H1 (cell line): ENCODE data around the gene AKAP12. TPM values are rescaled to one million over a fixed set of nuclear protein-coding genes. Genes with fewer than 3 reads are reported as not detected.

Experiments used
- CTCF ChIA-PET: fragments of 300-600 bp; sonication (Branson Sonifier 250); formaldehyde crosslinking; loops from one replicate; lab custom pipeline; 2021; ENCODE audit not compliant: partially characterized antibody; lab: Charles Lee
- POLR2A ChIA-PET: fragments of 300-600 bp; sonication (Branson Sonifier 250); formaldehyde crosslinking; loops from one replicate; lab custom pipeline; 2021; ENCODE audit warnings: inconsistent platforms; ENCODE audit not compliant: partially characterized antibody; lab: Charles Lee
- DNase-seq, 2 experiments: peaks; one replicate each; pipeline versions ENCODE4 v3.0.0 to v3.0.0-alpha.2; 2010 to 2022; ENCODE audit warnings: low spot score in 2 of 2, low read depth in 1 of 2, mixed read lengths in 1 of 2
- FAIRE-seq: peaks from 2 replicates; lab custom pipeline; 2011; peaks lifted over from hg19 to GRCh38; lab: Jason Lieb, UNC
- H2AFZ ChIP-seq: 2 replicates; pipeline ENCODE4 v1.8.1; 2012; ENCODE audit warnings: low read length, inconsistent platforms
- H2AK5ac ChIP-seq: 2 replicates; pipeline ENCODE4 v1.6.1; 2013; ENCODE audit warnings: low read depth, low read length
- H2BK120ac ChIP-seq: replicated peaks from 2 replicates; pipeline ENCODE3; 2013; ENCODE audit warnings: low read depth, low read length, inconsistent platforms
- H2BK12ac ChIP-seq: 2 replicates; pipeline ENCODE4 v1.6.1; 2013; ENCODE audit warnings: low read depth, low read length
- H2BK15ac ChIP-seq: 2 replicates; pipeline ENCODE4 v1.6.1; 2013; ENCODE audit warnings: low read length
- H2BK20ac ChIP-seq: 2 replicates; pipeline ENCODE4 v1.6.1; 2013; ENCODE audit warnings: low read length
- H2BK5ac ChIP-seq: 2 replicates; pipeline ENCODE4 v1.6.1; 2013; ENCODE audit warnings: low read depth, low read length
- H3K14ac ChIP-seq: 2 replicates; pipeline ENCODE4 v1.6.1; 2013; ENCODE audit warnings: inconsistent platforms; ENCODE audit not compliant: insufficient read length
- H3K18ac ChIP-seq: 2 replicates; pipeline ENCODE4 v1.6.1; 2013; ENCODE audit warnings: low read length; ENCODE audit errors: extremely low read depth
- H3K23ac ChIP-seq: 2 replicates; pipeline ENCODE4 v1.6.1; 2013; ENCODE audit warnings: inconsistent platforms; ENCODE audit not compliant: insufficient read length
- H3K23me2 ChIP-seq: 2 replicates; pipeline ENCODE4 v1.6.1; 2013; ENCODE audit warnings: low read depth, low read length
- H3K27ac ChIP-seq: 2 replicates; pipeline ENCODE4 v1.6.1; 2011; ENCODE audit warnings: low read depth, low read length, inconsistent platforms
- H3K27me3 ChIP-seq, 4 experiments: replicated peaks in 1 of 4; 1 replicate in 1 of 4; 2 replicates in 3 of 4; pipeline versions ENCODE4 v1.6.1 to v1.8.1; 2011 to 2013; ENCODE audit warnings: low read length in 3 of 4, mild to moderate bottlenecking in 3 of 4, inconsistent platforms in 2 of 4, mixed read lengths in 2 of 4, moderate library complexity in 1 of 4; ENCODE audit not compliant: control insufficient read depth in 3 of 4, insufficient read depth in 3 of 4; ENCODE audit errors: extremely low read depth in 1 of 4
- H3K36me3 ChIP-seq, 4 experiments: 2 replicates each; pipeline versions ENCODE4 v1.6.1 to v1.8.1; 2011 to 2013; ENCODE audit warnings: mild to moderate bottlenecking in 4 of 4, low read length in 3 of 4, moderate library complexity in 2 of 4, control low read depth in 1 of 4, inconsistent platforms in 1 of 4; ENCODE audit not compliant: insufficient read depth in 4 of 4, control insufficient read depth in 2 of 4
- H3K4ac ChIP-seq: replicated peaks from 2 replicates; pipeline ENCODE3; 2013; ENCODE audit warnings: low read length, low read depth, mixed read lengths, inconsistent platforms; ENCODE audit not compliant: insufficient read length
- H3K4me1 ChIP-seq, 4 experiments: replicated peaks in 1 of 4; 1 replicate in 1 of 4; 2 replicates in 3 of 4; pipeline versions ENCODE4 v1.6.1 to v1.8.1; 2011 to 2013; ENCODE audit warnings: low read length in 3 of 4, inconsistent platforms in 2 of 4, mixed read lengths in 1 of 4; ENCODE audit not compliant: insufficient read depth in 4 of 4, control insufficient read depth in 3 of 4
- H3K4me2 ChIP-seq, 2 experiments: 2 replicates each; pipeline versions ENCODE4 v1.6.1 to v1.8.1; 2011 to 2013; ENCODE audit warnings: low read depth in 2 of 2, low read length in 2 of 2, control low read depth in 1 of 2, inconsistent platforms in 1 of 2, mild to moderate bottlenecking in 1 of 2; ENCODE audit not compliant: insufficient read depth in 1 of 2
- H3K4me3 ChIP-seq, 4 experiments: fragments of 200-600, 300-600 bp in 1 of 4; sonication (generic), shearing (Covaris generic), sonication (Bioruptor Twin) in 1 of 4; 2 replicates each; pipeline versions ENCODE4 v1.5.1 to v1.8.1; 2011 to 2016; ENCODE audit warnings: low read length in 4 of 4, low read depth in 3 of 4, control low read depth in 2 of 4, inconsistent platforms in 2 of 4, mild to moderate bottlenecking in 2 of 4, mixed read lengths in 1 of 4, moderate library complexity in 1 of 4; ENCODE audit not compliant: insufficient read depth in 2 of 4; ENCODE audit errors: extremely low read depth in 1 of 4
- H3K56ac ChIP-seq: replicated peaks from 2 replicates; pipeline ENCODE3; 2013; ENCODE audit warnings: low read depth, mild to moderate bottlenecking, mixed read lengths, low read length, inconsistent platforms; ENCODE audit not compliant: insufficient read length
- H3K79me1 ChIP-seq: 2 replicates; pipeline ENCODE4 v1.6.1; 2013; ENCODE audit warnings: low read depth, low read length, control low read depth
- H3K79me2 ChIP-seq, 2 experiments: 2 replicates each; pipeline versions ENCODE4 v1.6.1 to v1.8.1; 2012 to 2013; ENCODE audit warnings: low read length in 2 of 2, mild to moderate bottlenecking in 2 of 2, inconsistent platforms in 1 of 2; ENCODE audit not compliant: insufficient read depth in 2 of 2, control insufficient read depth in 1 of 2
- H3K9ac ChIP-seq, 4 experiments: replicated peaks in 1 of 4; 1 replicate in 1 of 4; 2 replicates in 3 of 4; pipeline versions ENCODE4 v1.6.1 to v1.8.1; 2011 to 2013; ENCODE audit warnings: low read depth in 3 of 4, low read length in 3 of 4, control low read depth in 2 of 4, mild to moderate bottlenecking in 2 of 4, moderate library complexity in 2 of 4, inconsistent platforms in 1 of 4; ENCODE audit errors: extremely low read depth in 1 of 4
- H3K9me3 ChIP-seq, 2 experiments: 2 replicates each; pipeline versions ENCODE4 v1.6.1 to v1.8.1; 2012 to 2013; ENCODE audit warnings: mild to moderate bottlenecking in 2 of 2, moderate library complexity in 2 of 2, control low read depth in 1 of 2, inconsistent platforms in 1 of 2, low read depth in 1 of 2, low read length in 1 of 2, mixed read lengths in 1 of 2; ENCODE audit not compliant: insufficient read depth in 2 of 2
- H4K20me1 ChIP-seq, 2 experiments: replicated peaks in 1 of 2; 2 replicates each; pipeline versions ENCODE3 to v1.8.1; 2011 to 2013; ENCODE audit warnings: inconsistent platforms in 2 of 2, low read length in 2 of 2, mild to moderate bottlenecking in 1 of 2; ENCODE audit not compliant: insufficient read depth in 2 of 2, control insufficient read depth in 1 of 2
- H4K5ac ChIP-seq: 2 replicates; pipeline ENCODE4 v1.6.1; 2013; ENCODE audit warnings: low read length, low read depth, mixed read lengths, inconsistent platforms; ENCODE audit not compliant: insufficient read length
- H4K8ac ChIP-seq: 2 replicates; pipeline ENCODE4 v1.8.0; 2013; ENCODE audit warnings: mild to moderate bottlenecking, moderate library complexity, low read length, inconsistent platforms; ENCODE audit not compliant: insufficient read depth; ENCODE audit errors: extremely low read depth
- H4K91ac ChIP-seq: replicated peaks from 2 replicates; pipeline ENCODE3; 2013; ENCODE audit warnings: low read length, mixed read lengths, inconsistent platforms; ENCODE audit not compliant: insufficient read length
- BCL11A ChIP-seq, 2 experiments: IDR thresholded peaks; one replicate each; pipeline ENCODE4 v1.6.1; 2011; ENCODE audit warnings: low read depth in 2 of 2, low read length in 2 of 2, mild to moderate bottlenecking in 2 of 2
- CHD1 ChIP-seq: IDR thresholded peaks from 2 replicates; pipeline ENCODE4 v1.6.1; 2012; ENCODE audit warnings: low read depth, low read length, improper control_type of control experiment
- E2F6 ChIP-seq: IDR thresholded peaks from 2 replicates; pipeline ENCODE4 v1.6.1; 2012; ENCODE audit warnings: inconsistent platforms
- EGR1 ChIP-seq: IDR thresholded peaks from 2 replicates; pipeline ENCODE4 v1.6.1; 2011; ENCODE audit warnings: low read depth, low read length, borderline replicate concordance
- FOSL1 ChIP-seq: IDR thresholded peaks from 2 replicates; pipeline ENCODE4 v1.6.1; 2011; ENCODE audit warnings: mild to moderate bottlenecking, low read depth, low read length, moderate library complexity; ENCODE audit not compliant: insufficient read depth
- KDM5A ChIP-seq: fragments of 200-600 bp; IDR thresholded peaks from 2 replicates; pipeline ENCODE4 v1.7.1; 2012; ENCODE audit warnings: mild to moderate bottlenecking, low read length, inconsistent platforms, mixed read lengths
- MAFK ChIP-seq: IDR thresholded peaks from 2 replicates; pipeline ENCODE4 v1.6.1; 2012; ENCODE audit warnings: low read depth, mild to moderate bottlenecking, improper control_type of control experiment, low read length
- MAX ChIP-seq: IDR thresholded peaks from 2 replicates; pipeline ENCODE4 v1.6.1; 2012; ENCODE audit warnings: inconsistent platforms
- SP2 ChIP-seq: IDR thresholded peaks from 2 replicates; pipeline ENCODE4 v1.6.1; 2012; ENCODE audit warnings: mild to moderate bottlenecking, low read length, inconsistent platforms
- SP4 ChIP-seq: IDR thresholded peaks from 2 replicates; pipeline ENCODE4 v1.6.1; 2012; ENCODE audit warnings: low read length, inconsistent platforms
- SRF ChIP-seq: IDR thresholded peaks from 2 replicates; pipeline ENCODE4 v1.6.1; 2011; ENCODE audit warnings: mild to moderate bottlenecking, low read depth, low read length, moderate library complexity
- TBP ChIP-seq: IDR thresholded peaks from 2 replicates; pipeline ENCODE4 v1.6.1; 2011; ENCODE audit warnings: low read depth, low read length, improper control_type of control experiment
- WGBS, 2 experiments: shearing (Covaris generic) in 1 of 2; methylation state at CpG; one replicate each; pipeline versions ENCODE4 v1.1.6 to v1.1.7; 2013 to 2015; ENCODE audit warnings: low lambda C conversion rate in 2 of 2, mixed read lengths in 2 of 2, inconsistent platforms in 1 of 2, low coverage in 1 of 2, missing lambda C conversion rate in 1 of 2; ENCODE audit not compliant: insufficient replicate concordance in 2 of 2, insufficient coverage in 1 of 2, insufficient read length in 1 of 2; ENCODE audit errors: extremely low coverage in 1 of 2, missing lambda C conversion rate in 1 of 2; 5-methylcytosine and 5-hydroxymethylcytosine counted together
- polyA plus RNA-seq, 7 experiments: library from polyadenylated mRNA; depleted of rRNA in 3 of 7; stranded (reverse) in 5 of 7; unstranded in 2 of 7; fragments of >200 nt in 5 of 7; fragments of 200-250 nt in 2 of 7; gene quantifications; 1 replicate in 5 of 7; 2 replicates in 1 of 7; 4 replicates in 1 of 7; pipeline versions ENCODE4 v1.2.1 to v1.2.3, GENCODE V29; 2011 to 2013; ENCODE audit warnings: missing spikeins in 2 of 7, mixed read lengths in 2 of 7
- total RNA-seq: library from RNA; stranded (reverse); fragmentation: NEBNext Ultra II Directional; extraction: Animal tissue kit (Norgen Biotek cat#: 25700); gene quantifications from 2 replicates; pipeline ENCODE4 v1.2.1, GENCODE V29; 2021

The AKAP12 gene
- total and polyA plus RNA-seq, 2 of the 8 experiments (the other 6 are each of a cell fraction or from before 2014, with no cell fraction given): 14.6 to 79.2 TPM

GRCh38 chr6:151307501-151307900, 67.7 kb downstream of the AKAP12 start:
- no peaks in the 10 kb centered on the region for H4K20me1 ChIP-seq
- H3K79me2 ChIP-seq: no peaks in the 10 kb centered on the region
- H2BK120ac ChIP-seq: no peak overlapping the region
- H3K14ac ChIP-seq: no peak overlapping the region
- FAIRE-seq: no peak
- no peaks in the 10 kb centered on the region for H3K9me3 ChIP-seq
- TF ChIP-seq E2F6 (no peak), EGR1 (no peak), FOSL1 (no peak), KDM5A (no peak), SP4 (no peak), MAFK (no peak), SP2 (no peak), MAX (no peak), SRF (no peak), CHD1 (no peak), TBP (no peak), BCL11A (IDR thresholded peaks at IDR 0.05; ENCODE audit: low read depth in 2 of 2, low read length in 2 of 2) (no peak)
- H3K9ac ChIP-seq: no peak overlapping the region
- H2AFZ ChIP-seq: no peak overlapping the region
- H3K23ac ChIP-seq: no peak overlapping the region
- H3K4me3 ChIP-seq: no peak overlapping the region
- no peak overlapping the region for H4K8ac ChIP-seq
- H2BK15ac ChIP-seq: no peak overlapping the region
- no peaks in the 10 kb centered on the region for H3K23me2 ChIP-seq
- H2BK5ac ChIP-seq: no peak overlapping the region
- no peak overlapping the region for H3K4me2 ChIP-seq
- CTCF ChIA-PET: interaction anchor here (1.0 kb wide), 1 partner anchor 33 kb away, joined by 3 read pairs; no protein-coding TSS in a partner anchor
- no peak overlapping the region for H3K4ac ChIP-seq
- no peak overlapping the region for H3K27ac ChIP-seq
- peaks cover 0 to 2% (median 0%) of the 10 kb centered on the region in 4 experiments; a peak in 1 of 8 replicates for H3K36me3 ChIP-seq
- WGBS, 2 experiments: 89% methylated on average over 4 of the region's 4 CpGs; no CpG with 5 or more reads in 1 of the 2 experiments
- no peak overlapping the region for H2BK12ac ChIP-seq
- no peak overlapping the region for H2BK20ac ChIP-seq
- H2AK5ac ChIP-seq: no peak overlapping the region
- H3K79me1 ChIP-seq: peaks cover 2% of the 10 kb centered on the region; the same call in 1 of the 2 replicates
- H3K18ac ChIP-seq: no peak overlapping the region
- POLR2A ChIA-PET: no interaction called here
- no peaks in the 10 kb centered on the region for H3K27me3 ChIP-seq
- H4K5ac ChIP-seq: no peak overlapping the region
- 0 out of 7 replicates have a peak, but pooled peaks cover 0 to 2% (median 0%) of the 10 kb centered on the region in 4 experiments for H3K4me1 ChIP-seq
- no peak for DNase-seq
- H3K56ac ChIP-seq: no peak overlapping the region
- H4K91ac ChIP-seq: no peak overlapping the region
